Esophagus squamous epithelium (tissue), 4 donors: ENCODE data around the gene XRRA1.

Experiments
- POLR2A ChIP-seq, 4 donors: fragments of 450-650 bp; IDR thresholded peaks; one replicate each; pipeline ENCODE4 v1.6.1; 2017; ENCODE audit warnings: antibody characterized with exemption in 4 of 4, mild to moderate bottlenecking in 4 of 4, moderate library complexity in 3 of 4
- TF ChIP-seq, protein P1 (sequence below), 6 experiments: fragments of 450-650 bp in 4 of 6; fragments of 200-600 bp in 2 of 6; sonication (generic) in 2 of 6; IDR thresholded peaks; one replicate each; pipeline ENCODE4 v1.5.1; 2016 to 2019; ENCODE audit warnings: antibody characterized with exemption in 6 of 6, mild to moderate bottlenecking in 4 of 6, moderate library complexity in 4 of 6

GRCh38 chr11:74866557-74866956 is 82.3 kb downstream of the XRRA1 start:
- TF ChIP-seq, protein P1, sequence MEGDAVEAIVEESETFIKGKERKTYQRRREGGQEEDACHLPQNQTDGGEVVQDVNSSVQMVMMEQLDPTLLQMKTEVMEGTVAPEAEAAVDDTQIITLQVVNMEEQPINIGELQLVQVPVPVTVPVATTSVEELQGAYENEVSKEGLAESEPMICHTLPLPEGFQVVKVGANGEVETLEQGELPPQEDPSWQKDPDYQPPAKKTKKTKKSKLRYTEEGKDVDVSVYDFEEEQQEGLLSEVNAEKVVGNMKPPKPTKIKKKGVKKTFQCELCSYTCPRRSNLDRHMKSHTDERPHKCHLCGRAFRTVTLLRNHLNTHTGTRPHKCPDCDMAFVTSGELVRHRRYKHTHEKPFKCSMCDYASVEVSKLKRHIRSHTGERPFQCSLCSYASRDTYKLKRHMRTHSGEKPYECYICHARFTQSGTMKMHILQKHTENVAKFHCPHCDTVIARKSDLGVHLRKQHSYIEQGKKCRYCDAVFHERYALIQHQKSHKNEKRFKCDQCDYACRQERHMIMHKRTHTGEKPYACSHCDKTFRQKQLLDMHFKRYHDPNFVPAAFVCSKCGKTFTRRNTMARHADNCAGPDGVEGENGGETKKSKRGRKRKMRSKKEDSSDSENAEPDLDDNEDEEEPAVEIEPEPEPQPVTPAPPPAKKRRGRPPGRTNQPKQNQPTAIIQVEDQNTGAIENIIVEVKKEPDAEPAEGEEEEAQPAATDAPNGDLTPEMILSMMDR (IDR thresholded peaks at IDR 0.05) = no peak
- no peak for TF ChIP-seq POLR2A (IDR thresholded peaks at IDR 0.05)
